GM19438 (cell line): Measurements from ENCODE around the gene COL6A5.
"Not testable (repeated sequence)": the region's sequence is repeated elsewhere in the genome, so short reads cannot be mapped to it uniquely, and the experiment has no call there.

Experiments used
- ATAC-seq: cut with Tn5 transposase; IDR thresholded peaks from one replicate; pipeline ENCODE4 v1.9.1; 2021; ENCODE audit warnings: low read depth; ENCODE audit not compliant: unreplicated experiment

COL6A5 gene

DNA sequence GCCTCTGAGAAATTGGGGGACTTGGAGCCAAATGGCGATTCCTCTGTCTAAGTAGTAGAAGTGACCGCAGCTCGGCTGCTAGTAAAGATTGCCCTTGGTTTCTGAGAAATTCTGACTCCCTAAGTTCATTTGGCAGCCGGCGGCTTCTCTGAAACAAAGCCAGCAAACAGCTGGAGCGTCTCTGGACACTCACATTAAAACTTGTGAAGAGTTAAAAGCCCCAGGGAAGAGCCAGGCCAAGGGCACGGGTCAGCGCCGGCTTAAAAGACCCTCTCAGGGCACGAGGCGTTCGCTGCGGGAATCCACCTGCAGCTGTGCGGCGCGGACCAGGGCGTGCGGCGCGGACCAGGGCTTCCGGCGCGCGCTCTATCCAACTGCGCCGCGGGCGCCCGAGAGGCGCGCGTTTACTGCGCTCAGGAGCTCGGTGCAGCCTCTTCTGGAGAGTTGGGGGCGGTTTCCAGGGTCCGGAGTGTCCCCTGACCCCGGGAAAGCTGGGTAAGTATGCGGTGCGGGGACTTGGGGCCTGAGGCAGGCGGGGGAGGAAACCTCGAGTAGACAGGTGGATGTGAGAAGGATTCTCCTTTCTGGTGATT lies at the start of gene COL6A5:
Gene COL6A5 (plus strand): TSS at position 186 of the 593 bp plus-strand sequence. CDS start 27,967 bp downstream, outside the sequence.
- ATAC-seq, result no peak

- ATAC-seq, result no peak
These were observed 45.9 kb upstream of the COL6A5 start for GRCh38 chr3:130299531-130299930.

DNA sequence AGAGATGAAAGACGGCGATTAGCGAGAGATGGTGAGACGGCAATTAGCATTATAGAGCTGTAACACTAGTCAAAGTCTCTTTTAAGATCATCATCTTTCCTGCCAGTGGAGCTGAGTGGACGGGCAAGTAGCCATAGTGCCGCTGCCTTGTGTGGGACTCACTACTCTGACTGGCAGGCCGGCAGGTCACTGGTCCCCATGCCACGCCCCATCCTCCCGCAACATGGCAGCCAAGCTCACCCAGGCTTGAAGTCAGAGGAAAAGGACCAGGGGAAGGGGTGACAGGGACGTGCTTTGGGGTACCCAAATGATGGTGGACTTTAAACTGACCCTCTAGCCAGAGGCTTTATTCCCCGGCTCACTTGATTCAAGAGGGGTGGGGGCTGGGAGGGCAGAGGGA lies 44.6 kb upstream of the COL6A5 start:
- no peak for ATAC-seq

DNA sequence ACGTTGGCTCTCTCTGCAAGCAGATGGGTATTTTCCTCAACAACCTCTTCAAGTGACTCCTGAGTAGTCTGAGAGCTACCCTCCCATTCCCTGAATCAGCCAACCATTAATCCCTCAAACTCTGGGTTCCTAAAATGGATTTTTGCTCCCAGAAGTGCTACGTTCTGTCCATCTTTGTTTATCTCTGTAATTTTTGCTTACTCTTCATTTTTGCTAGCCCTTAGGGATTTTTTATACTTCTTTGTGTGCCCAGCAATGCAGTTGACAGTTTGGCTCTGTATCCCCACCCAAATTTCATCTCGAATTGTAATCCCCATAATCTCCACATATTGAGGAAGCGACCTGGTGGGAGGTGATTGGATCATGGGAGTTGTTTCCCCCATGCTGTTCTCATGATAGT lies 35.4 kb upstream of the COL6A5 start:
- no peak for ATAC-seq

DNA sequence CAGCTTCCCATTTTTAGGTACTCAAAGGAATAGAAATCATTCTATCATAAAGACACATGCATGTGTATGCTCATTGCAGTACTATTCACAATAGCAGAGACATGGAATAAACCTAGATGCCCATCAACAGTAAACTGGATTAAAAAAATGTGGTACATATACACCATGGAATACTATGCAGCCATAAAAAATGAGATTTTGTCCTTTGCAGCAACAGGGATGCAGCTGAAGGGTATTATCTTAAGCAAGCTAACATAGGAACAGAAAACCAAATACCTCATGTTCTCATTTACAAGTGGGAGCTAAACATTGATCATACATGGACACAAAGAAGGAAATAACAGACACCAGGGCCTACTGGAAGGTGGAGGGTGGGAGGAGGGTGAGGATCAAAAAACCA lies 33.1 kb upstream of the COL6A5 start:
- no peak for ATAC-seq

- no peak for ATAC-seq
These were observed 29.3 kb upstream of the COL6A5 start for GRCh38 chr3:130316169-130316568.

GRCh38 chr3:130323503-130323902 lies 22.0 kb upstream of the COL6A5 start:
- no peak for ATAC-seq

GRCh38 chr3:130340766-130341165 lies 4.7 kb upstream of the COL6A5 start:
- no peak for ATAC-seq

DNA sequence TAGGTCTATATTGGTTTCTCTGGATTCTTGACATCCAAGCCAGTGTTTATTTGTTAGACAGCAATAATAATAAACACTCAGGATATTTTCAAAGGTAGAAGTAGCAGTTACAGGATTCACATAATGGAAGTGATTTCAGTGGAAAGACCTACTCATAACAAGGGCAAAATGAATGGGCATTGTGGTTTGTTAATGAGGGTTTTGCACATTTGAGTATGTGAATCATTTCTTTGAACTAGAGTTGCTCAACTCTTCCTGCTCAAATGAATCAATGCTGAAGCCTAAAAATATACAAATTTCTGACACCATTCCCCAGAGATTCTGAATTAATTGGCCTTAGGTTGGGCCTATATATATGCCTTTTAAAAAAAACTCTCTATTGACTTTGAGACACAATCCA lies 4.1 kb upstream of the COL6A5 start:
- no peak for ATAC-seq

DNA sequence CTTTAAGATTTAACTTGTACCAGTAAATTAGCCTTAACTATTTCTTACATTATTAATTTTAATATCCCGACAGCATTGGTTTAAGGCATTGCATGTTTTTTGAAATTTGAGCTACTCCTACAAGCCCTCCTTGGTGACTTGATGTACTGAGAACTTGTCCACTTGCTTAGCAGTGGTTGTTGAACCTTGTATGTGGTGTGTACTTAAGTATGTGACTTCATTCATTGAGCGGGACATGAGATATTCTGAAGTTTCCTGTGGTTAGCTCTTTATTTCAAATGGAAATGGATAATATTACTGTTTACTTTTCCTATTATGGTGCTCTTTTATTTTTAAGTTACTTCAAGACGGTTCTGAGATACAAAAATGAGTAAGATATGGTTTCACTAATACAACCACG lies 3.6 kb upstream of the COL6A5 start:
- ATAC-seq, result no peak

GRCh38 chr3:130342821-130343661 lies 2.4 kb upstream of the COL6A5 start:
- no peak for ATAC-seq

DNA sequence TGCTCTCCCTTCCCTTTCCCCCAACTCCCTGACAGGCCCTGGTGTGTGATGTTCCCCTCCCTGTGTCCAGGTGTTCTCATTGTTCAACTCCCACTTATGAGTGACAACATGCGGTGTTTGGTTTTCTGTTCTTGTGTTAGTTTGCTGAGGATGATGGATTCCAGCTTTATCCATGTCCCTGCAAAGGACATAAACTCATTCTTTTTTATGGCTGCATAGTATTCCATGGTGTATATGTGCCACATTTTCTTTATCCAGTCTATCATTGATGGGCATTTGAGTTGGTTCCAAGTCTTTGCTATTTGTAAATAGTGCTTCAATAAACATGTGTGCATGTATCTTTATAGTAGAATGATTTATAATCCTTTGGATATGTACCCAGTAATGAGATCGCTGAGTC lies 2.8 kb downstream of the COL6A5 start:
- not testable (repeated sequence) for ATAC-seq

GRCh38 chr3:130354430-130354829 lies 9.0 kb downstream of the COL6A5 start:
- no peak for ATAC-seq

DNA sequence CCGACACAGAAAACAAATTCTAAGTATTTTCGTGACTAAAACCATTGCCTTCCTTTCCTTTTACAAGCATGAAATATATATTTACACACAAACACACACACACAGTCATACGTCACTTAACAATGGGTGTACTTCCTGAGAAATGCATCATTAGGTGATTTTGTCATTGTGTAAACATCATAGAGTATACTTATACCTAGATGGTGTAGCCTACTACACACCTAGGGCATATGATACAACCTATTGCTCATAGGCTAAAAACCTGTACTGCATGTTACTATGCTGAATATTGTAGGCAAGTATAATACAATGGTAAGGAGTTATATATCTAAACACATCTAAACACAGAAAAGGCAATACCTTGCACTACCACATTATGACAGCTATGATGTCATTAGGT lies 28.6 kb downstream of the COL6A5 start:
- ATAC-seq, result no peak

GRCh38 chr3:130374908-130375307 lies 29.4 kb downstream of the COL6A5 start:
- no peak for ATAC-seq

DNA sequence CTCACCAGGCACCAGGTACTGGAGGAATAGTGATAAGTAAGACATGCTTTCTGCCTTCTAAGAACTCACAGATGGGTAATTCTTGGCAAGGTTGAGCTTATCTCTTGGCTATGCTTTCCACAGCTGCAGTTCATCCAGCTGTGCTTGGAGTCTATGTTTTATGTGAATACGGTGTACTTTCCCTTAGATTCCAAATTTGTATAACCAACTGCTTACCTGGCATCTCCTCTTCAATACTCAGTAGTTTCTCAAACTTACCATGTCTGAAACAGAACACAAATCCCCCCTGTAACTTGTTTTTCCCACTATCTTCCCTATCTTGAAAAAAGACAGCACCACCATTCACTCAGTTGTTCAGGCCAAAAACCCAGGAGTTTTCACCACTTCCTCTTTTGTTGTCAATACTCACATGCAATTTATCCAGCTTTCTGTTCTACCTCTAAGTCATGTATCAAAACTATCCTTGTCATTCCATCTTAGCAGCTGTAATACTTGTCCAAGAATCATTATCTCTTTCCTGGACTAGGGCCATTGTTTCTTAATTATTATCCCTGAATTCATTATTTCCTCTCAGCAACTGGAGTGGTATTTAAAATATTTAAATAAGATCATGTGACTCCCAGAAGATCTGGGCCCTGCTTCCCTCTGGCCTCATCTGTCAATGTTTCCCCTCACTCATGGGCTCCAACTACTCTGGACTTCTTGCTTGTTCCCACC lies 32.6 kb downstream of the COL6A5 start:
- no peak for ATAC-seq

- no peak for ATAC-seq
These were observed 33.3 kb downstream of the COL6A5 start for GRCh38 chr3:130378677-130379191.

GRCh38 chr3:130379274-130379673 lies 33.8 kb downstream of the COL6A5 start:
- no peak for ATAC-seq

GRCh38 chr3:130380398-130380797 lies 34.9 kb downstream of the COL6A5 start:
- ATAC-seq, result no peak

GRCh38 chr3:130383424-130383823 lies 38.0 kb downstream of the COL6A5 start:
- no peak for ATAC-seq

DNA sequence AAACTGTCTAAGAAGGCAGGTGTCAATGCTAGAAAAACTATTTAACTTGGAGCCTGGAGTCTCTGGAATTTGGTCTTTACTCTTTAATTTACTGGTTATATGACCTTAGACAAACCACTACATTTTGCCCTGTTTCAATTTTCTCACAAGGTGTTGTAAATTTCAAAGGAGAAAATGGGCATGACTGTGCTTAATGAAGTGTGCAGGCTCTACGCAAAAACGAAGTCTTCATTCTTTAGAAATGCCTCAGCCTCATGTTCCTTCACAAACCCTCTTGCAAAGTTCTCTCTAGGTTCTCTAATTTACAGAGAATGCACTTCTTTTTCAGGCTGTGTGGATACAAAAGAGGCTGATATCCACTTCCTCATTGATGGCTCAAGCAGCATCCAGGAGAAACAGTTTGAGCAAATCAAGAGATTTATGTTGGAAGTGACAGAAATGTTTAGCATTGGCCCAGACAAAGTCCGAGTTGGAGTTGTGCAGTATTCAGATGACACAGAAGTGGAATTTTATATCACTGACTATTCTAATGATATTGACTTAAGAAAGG lies 39.1 kb downstream of the COL6A5 start:
- ATAC-seq, result no peak
